Parathyroid adenoma (tissue), 2 donors: Measurements from ENCODE around the gene RIC1.
"Not testable (repeated sequence)": the region's sequence is repeated elsewhere in the genome, so short reads cannot be mapped to it uniquely, and the experiment has no call there.

Source experiments
- H2AFZ ChIP-seq: fragments of 300-600 bp; sonication (generic); one replicate; pipeline ENCODE4 v1.7.0; 2017; ENCODE audit warnings: antibody characterized with exemption, mild to moderate bottlenecking
- H3K27ac ChIP-seq: fragments of 300-600 bp; sonication (generic); one replicate; pipeline ENCODE4 v1.7.0; 2017
- H3K27me3 ChIP-seq: fragments of 300-600 bp; sonication (generic); one replicate; pipeline ENCODE4 v1.7.0; 2017; ENCODE audit warnings: low read length; ENCODE audit not compliant: control insufficient read depth, insufficient read depth
- H3K36me3 ChIP-seq: fragments of 300-600 bp; sonication (generic); one replicate; pipeline ENCODE4 v1.7.0; 2017; ENCODE audit warnings: low read length; ENCODE audit not compliant: control insufficient read depth, insufficient read depth
- H3K4me1 ChIP-seq: fragments of 300-600 bp; sonication (generic); one replicate; pipeline ENCODE4 v1.7.0; 2017; ENCODE audit warnings: control low read depth
- H3K4me2 ChIP-seq: fragments of 300-600 bp; sonication (generic); one replicate; pipeline ENCODE4 v1.7.0; 2017; ENCODE audit warnings: low read length
- H3K4me3 ChIP-seq: fragments of 300-600 bp; sonication (generic); one replicate; pipeline ENCODE4 v1.7.0; 2017; ENCODE audit warnings: low read depth, low read length
- H3K79me2 ChIP-seq: fragments of 300-600 bp; sonication (generic); one replicate; pipeline ENCODE4 v1.7.0; 2017; ENCODE audit warnings: control low read depth
- H3K9ac ChIP-seq: fragments of 300-600 bp; sonication (generic); one replicate; pipeline ENCODE4 v1.7.0; 2017; ENCODE audit warnings: mild to moderate bottlenecking
- H3K9me3 ChIP-seq: fragments of 300-600 bp; sonication (generic); one replicate; pipeline ENCODE4 v1.7.0; 2017; ENCODE audit warnings: low read length; ENCODE audit not compliant: control insufficient read depth
- TF ChIP-seq, protein P1 (sequence below): fragments of 300-600 bp; sonication (generic); IDR thresholded peaks from one replicate; pipeline ENCODE4 v1.7.0; 2017; ENCODE audit warnings: antibody characterized with exemption, mild to moderate bottlenecking
- donor health status: primary hyperparathyroidism.

The RIC1 gene

DNA sequence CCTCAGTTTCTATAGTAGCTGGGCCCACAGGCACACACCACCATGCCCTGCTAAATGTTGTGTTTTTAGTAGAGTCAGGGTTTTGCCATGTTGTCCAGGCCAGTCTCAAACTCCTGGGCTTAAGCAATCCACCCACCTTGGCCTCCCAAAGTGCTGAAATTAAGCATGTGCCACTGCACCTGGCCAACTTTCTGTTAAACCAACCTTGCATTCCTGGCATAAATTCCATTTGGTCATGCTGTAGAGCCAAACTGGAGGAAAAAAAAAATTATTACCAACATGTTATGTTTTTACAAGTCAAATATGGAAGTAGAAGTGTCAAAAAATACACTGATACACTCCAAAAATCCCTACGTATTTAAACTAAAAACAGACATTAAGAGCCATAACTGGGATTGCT is 149.9 kb downstream of the RIC1 start:
- Histone ChIP-seq H3K4me1 (no peaks in the 10 kb centered on the region), H3K4me2 (no peak overlapping the region), H3K9ac (no peak overlapping the region), H3K79me2 (no peaks in the 10 kb centered on the region), H3K4me3 (no peak overlapping the region), H3K9me3 (no peaks in the 10 kb centered on the region), H3K27me3 (no peaks in the 10 kb centered on the region), H2AFZ (no peak overlapping the region), H3K27ac (no peak overlapping the region), H3K36me3 (no peaks in the 10 kb centered on the region)
- TF ChIP-seq, protein P1, sequence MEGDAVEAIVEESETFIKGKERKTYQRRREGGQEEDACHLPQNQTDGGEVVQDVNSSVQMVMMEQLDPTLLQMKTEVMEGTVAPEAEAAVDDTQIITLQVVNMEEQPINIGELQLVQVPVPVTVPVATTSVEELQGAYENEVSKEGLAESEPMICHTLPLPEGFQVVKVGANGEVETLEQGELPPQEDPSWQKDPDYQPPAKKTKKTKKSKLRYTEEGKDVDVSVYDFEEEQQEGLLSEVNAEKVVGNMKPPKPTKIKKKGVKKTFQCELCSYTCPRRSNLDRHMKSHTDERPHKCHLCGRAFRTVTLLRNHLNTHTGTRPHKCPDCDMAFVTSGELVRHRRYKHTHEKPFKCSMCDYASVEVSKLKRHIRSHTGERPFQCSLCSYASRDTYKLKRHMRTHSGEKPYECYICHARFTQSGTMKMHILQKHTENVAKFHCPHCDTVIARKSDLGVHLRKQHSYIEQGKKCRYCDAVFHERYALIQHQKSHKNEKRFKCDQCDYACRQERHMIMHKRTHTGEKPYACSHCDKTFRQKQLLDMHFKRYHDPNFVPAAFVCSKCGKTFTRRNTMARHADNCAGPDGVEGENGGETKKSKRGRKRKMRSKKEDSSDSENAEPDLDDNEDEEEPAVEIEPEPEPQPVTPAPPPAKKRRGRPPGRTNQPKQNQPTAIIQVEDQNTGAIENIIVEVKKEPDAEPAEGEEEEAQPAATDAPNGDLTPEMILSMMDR, result no peak

DNA sequence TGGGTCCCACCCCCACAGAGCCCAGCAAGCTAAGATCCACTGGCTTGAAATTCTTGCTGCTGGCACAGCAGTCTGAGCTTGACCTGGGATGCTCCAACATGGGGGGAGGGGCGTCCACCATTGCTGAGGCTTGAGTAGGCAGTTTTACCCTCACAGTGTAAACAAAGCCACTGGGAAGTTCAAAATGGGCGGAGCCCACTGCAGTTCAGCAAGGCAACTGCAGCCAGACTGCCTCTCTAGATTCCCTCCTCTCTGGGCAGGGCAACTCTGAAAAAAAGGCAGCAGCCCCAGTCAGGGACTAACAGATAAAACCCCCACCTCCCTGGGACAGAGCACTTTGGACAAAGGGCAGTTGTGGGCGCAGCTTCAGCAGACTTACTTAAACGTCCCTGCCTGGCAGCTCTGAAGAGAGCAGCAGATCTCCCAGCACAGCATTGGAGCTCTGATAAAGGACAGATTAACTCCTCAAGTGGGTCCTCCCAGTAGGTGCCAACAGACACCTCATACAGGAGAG is 150.9 kb downstream of the RIC1 start:
- H3K4me3 ChIP-seq, H2AFZ ChIP-seq, H3K9ac ChIP-seq, H3K36me3 ChIP-seq, H3K27ac ChIP-seq, H3K4me2 ChIP-seq, H3K9me3 ChIP-seq, H3K27me3 ChIP-seq, H3K79me2 ChIP-seq, H3K4me1 ChIP-seq: not testable (repeated sequence)

DNA sequence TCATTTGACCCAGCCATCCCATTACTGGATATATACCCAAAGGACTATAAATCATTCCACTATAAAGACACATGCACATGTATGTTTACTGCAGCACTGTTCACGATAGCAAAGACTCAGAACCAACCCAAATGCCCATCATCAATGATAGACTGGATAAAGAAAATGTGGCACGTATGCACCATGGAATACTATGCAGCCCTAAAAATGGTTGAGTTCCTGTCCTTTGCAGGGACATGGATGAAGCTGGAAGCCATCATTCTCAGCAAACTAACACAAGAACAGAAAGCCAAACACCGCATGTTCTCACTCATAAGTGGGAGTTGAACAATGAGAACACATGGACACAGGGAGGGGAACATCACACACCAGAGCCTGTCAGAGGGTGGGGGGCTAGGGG is 154.5 kb downstream of the RIC1 start:
- H3K4me3 ChIP-seq, H3K9ac ChIP-seq, H3K4me2 ChIP-seq, H3K27ac ChIP-seq, H3K27me3 ChIP-seq, H3K36me3 ChIP-seq, H2AFZ ChIP-seq, H3K9me3 ChIP-seq, H3K4me1 ChIP-seq, H3K79me2 ChIP-seq: not testable (repeated sequence)

- peaks cover 2% of the 10 kb centered on the region for H3K4me1 ChIP-seq
Measured at GRCh38 chr9:5783982-5784381, 155.1 kb downstream of the RIC1 start.

GRCh38 chr9:5784526-5785315 is 155.8 kb downstream of the RIC1 start:
- Histone ChIP-seq H2AFZ (no peak overlapping the region), H3K79me2 (peaks cover 2% of the 10 kb centered on the region), H3K27ac (no peak overlapping the region), H3K4me2 (no peak overlapping the region), H3K36me3 (no peaks in the 10 kb centered on the region), H3K9ac (no peak overlapping the region), H3K4me1 (peaks cover 2% of the 10 kb centered on the region), H3K27me3 (no peaks in the 10 kb centered on the region), H3K9me3 (no peaks in the 10 kb centered on the region), H3K4me3 (no peak overlapping the region)
- TF ChIP-seq, protein P1, result no peak

More at GRCh38 chr9:5783982-5784381, 155.1 kb downstream of the RIC1 start:
- Histone ChIP-seq H3K9ac (no peak overlapping the region), H3K9me3 (no peaks in the 10 kb centered on the region), H3K79me2 (no peaks in the 10 kb centered on the region), H3K27me3 (no peaks in the 10 kb centered on the region), H3K4me3 (no peak overlapping the region), H3K27ac (no peak overlapping the region), H3K4me2 (no peak overlapping the region), H3K36me3 (no peaks in the 10 kb centered on the region), H2AFZ (no peak overlapping the region)
- TF ChIP-seq, protein P1, result no peak
